Activated CD8-positive, alpha-beta memory T cell treated with anti-CD3 and anti-CD28 coated beads, Interleukin-2, amount 10 ng/mL, durations not matched to agents 7 days and 5 days (primary cell): Measurements from ENCODE around the gene POGZ. TPM values are rescaled to one million over a fixed set of nuclear protein-coding genes. Genes with fewer than 3 reads are reported as not detected.

ENCODE experiments used
- ATAC-seq: fragments of 150-1000 bp; cut with Tn5 transposase; one replicate; pipeline ENCODE4 v1.10.0; 2021; ENCODE audit warnings: moderate library complexity
- CTCF ChIA-PET: fragments of 350-600 bp; sonication (Branson Sonifier 250); formaldehyde crosslinking; loops from one replicate; lab custom pipeline; 2021; ENCODE audit warnings: antibody characterized with exemption; lab: Charles Lee
- DNase-seq: peaks from one replicate; pipeline ENCODE4 v3.0.0-alpha.2; 2020
- H3K27ac Mint-ChIP-seq: one replicate; pipeline ENCODE4 v1.8.0; 2021; ENCODE audit warnings: mild to moderate bottlenecking, mixed read lengths
- H3K27me3 Mint-ChIP-seq: one replicate; pipeline ENCODE4 v1.8.0; 2021; ENCODE audit warnings: mixed read lengths
- H3K36me3 Mint-ChIP-seq: one replicate; pipeline ENCODE4 v1.8.0; 2021; ENCODE audit warnings: mild to moderate bottlenecking, mixed read lengths
- H3K4me1 Mint-ChIP-seq: one replicate; pipeline ENCODE4 v1.8.0; 2021; ENCODE audit warnings: mixed read lengths
- H3K4me3 Mint-ChIP-seq: one replicate; pipeline ENCODE4 v1.8.0; 2021; ENCODE audit warnings: mild to moderate bottlenecking, moderate library complexity, mixed read lengths
- H3K9me3 Mint-ChIP-seq: one replicate; pipeline ENCODE4 v1.8.0; 2022; ENCODE audit warnings: low read depth, mixed read lengths
- total RNA-seq, 2 experiments: library from RNA; stranded (reverse); gene quantifications; one replicate each; pipeline ENCODE4 v1.2.3, GENCODE V29; 2021

Gene POGZ
- total RNA-seq, 2 experiments from 2014 or later, result 79.6 to 83.5 TPM

DNA sequence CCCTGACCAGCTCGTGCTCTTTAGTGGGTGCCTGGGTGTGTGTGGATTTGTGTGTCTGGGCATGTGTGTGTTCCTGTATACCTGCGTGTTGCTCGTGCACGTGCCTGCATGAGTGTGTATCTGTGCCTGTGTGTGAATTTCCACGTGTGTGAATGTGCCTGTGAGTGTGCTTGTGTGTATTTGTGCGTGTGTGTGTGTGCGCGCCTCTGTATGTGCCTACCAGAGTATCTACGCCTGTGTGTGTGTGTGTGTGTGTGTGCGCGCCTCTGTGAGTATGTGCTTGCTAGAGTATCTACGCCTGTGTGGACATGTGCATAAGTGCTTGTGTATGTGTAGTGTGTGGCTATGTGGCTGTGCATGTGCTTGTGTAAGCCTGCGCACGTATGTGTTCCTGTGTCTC, 86.1 kb downstream of the POGZ start:
- no peak for DNase-seq
- Mint-ChIP-seq H3K4me3 (no peak overlapping the region), H3K9me3 (no peaks in the 10 kb centered on the region), H3K27ac (no peak overlapping the region), H3K36me3 (no peaks in the 10 kb centered on the region), H3K27me3 (peaks cover 8% of the 10 kb centered on the region), H3K4me1 (no peaks in the 10 kb centered on the region)
- no peak for ATAC-seq
- CTCF ChIA-PET, result no interaction called here

DNA sequence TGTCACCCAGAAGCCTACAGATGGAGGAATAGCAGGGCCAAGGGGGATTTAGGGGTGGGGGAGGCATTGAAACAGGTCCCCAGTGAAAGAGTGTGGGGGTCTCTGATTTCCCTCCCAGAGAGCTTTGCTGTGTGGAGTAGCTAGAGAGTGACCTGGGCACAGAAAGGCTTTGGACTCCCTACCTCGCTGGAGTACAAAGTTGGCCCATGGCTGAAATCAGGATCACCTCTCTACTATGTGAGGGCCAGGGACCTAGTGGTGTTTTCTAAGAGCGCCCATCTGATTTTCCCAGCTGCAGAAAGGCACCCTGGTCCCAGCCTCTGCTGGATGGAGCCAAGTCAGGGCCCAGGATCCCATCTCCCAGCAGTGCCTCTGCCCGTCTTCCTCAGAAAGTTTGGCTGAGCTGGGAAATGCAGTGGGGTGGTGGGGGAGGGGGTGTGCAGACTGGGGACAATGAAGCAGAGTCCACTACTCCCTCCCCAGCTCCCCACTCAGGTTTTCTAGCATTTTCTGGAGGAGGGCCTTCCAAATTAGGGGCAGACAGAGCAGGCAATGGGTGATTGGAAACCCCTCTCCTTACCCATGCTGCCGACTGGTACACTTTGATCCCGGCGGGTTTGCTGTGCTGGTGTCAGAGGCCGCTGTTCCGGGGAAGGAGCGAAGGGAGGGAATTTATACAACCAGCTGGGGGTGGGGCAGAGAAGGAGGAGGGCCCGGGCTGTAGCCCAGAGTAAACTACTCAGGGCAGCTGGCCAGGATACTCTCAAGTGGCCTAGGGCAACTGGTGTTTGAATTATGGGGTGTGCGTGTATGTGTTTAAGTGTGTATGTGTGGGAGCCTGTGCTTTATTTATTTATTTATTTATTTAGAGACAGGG, 87.0 kb downstream of the POGZ start, which contains the start of gene SELENBP1:
Gene SELENBP1 (minus strand): TSS at position 648 of the 877 bp plus-strand sequence. CDS start 64 bp downstream, at position 584.
- Mint-ChIP-seq H3K36me3 (no peaks in the 10 kb centered on the region), H3K9me3 (no peaks in the 10 kb centered on the region), H3K4me3 (no peak within 1 kb of the TSS), H3K4me1 (no peaks in the 10 kb centered on the region), H3K27me3 (peaks cover 5% of the 10 kb centered on the region), H3K27ac (no peak within 1 kb of the TSS)
- DNase-seq (no peak), ATAC-seq (no peak)
- CTCF ChIA-PET, result interaction anchor here (1.4 kb wide), 1 partner anchor 31 kb away, joined by 3 read pairs; no protein-coding TSS in a partner anchor

DNA sequence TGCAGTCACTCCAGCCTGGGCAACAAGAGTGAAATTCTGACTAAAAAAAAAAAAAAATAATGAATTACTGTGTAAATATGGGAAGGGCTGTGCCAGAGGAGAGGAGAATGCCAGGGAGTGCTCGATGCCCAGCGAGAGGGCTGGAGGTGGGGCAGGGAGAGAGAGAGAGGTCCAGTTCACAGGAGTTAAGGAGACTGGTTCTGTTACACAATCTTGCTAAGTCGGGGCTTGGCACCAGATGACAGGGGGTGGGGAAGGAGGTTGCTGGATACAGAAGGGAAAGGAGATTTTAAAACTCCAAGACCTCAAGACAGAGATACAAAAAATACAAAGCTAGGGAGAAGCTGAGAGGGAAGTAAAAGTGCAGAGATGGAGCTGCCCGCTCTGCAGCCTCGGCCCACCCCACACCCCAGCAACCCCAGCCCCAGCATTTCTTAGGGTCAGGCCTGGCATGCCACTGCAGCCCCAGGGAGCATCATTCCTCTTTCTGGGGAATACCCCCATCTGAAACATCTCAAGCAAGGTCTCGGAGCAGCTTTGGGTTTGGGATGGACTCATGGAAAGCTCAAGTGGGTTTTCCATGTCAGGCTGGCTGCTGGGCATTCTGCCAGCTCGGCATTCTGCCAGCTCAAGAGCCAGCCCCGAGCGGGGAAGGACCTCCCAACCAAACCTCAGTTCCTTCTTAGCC, 87.8 kb downstream of the POGZ start:
- Mint-ChIP-seq H3K36me3 (no peaks in the 10 kb centered on the region), H3K4me1 (no peaks in the 10 kb centered on the region), H3K27me3 (peaks cover 5% of the 10 kb centered on the region), H3K27ac (no peak overlapping the region), H3K4me3 (no peak overlapping the region), H3K9me3 (no peaks in the 10 kb centered on the region)
- DNase-seq (no peak), ATAC-seq (no peak)
- CTCF ChIA-PET, result interaction anchor here (1.4 kb wide), 1 partner anchor 31 kb away, joined by 3 read pairs; no protein-coding TSS in a partner anchor

- CTCF ChIA-PET, result interaction anchor here (1.0 kb wide), 1 partner anchor 30 kb away, joined by 3 read pairs; no protein-coding TSS in a partner anchor
- H3K36me3 Mint-ChIP-seq, result no peaks in the 10 kb centered on the region
Measured at GRCh38 chr1:151370211-151370911, 88.9 kb downstream of the POGZ start.

GRCh38 chr1:151369621-151370048, 89.7 kb downstream of the POGZ start:
- Mint-ChIP-seq H3K27me3 (no peaks in the 10 kb centered on the region), H3K4me1 (no peaks in the 10 kb centered on the region), H3K4me3 (no peak overlapping the region), H3K9me3 (no peaks in the 10 kb centered on the region), H3K36me3 (no peaks in the 10 kb centered on the region), H3K27ac (no peak overlapping the region)
- ATAC-seq (no peak), DNase-seq (no peak)
- CTCF ChIA-PET, result interaction anchor here (1.0 to 1.2 kb wide), 2 partner anchors 29 kb away, joined by 3 read pairs; no protein-coding TSS in a partner anchor

More at GRCh38 chr1:151370211-151370911, 88.9 kb downstream of the POGZ start:
- Mint-ChIP-seq H3K27ac (no peak overlapping the region), H3K4me1 (no peaks in the 10 kb centered on the region), H3K9me3 (no peaks in the 10 kb centered on the region), H3K27me3 (peaks cover 5% of the 10 kb centered on the region), H3K4me3 (no peak overlapping the region)
- ATAC-seq (no peak), DNase-seq (no peak)

GRCh38 chr1:151369302-151369610, 90.0 kb downstream of the POGZ start:
- Mint-ChIP-seq H3K27me3 (no peaks in the 10 kb centered on the region), H3K4me1 (no peaks in the 10 kb centered on the region), H3K36me3 (no peaks in the 10 kb centered on the region), H3K4me3 (no peak overlapping the region), H3K9me3 (no peaks in the 10 kb centered on the region), H3K27ac (no peak overlapping the region)
- CTCF ChIA-PET, result interaction anchor here (1.2 kb wide), 1 partner anchor 29 kb away, joined by 3 read pairs; no protein-coding TSS in a partner anchor
- ATAC-seq (no peak), DNase-seq (no peak)

GRCh38 chr1:151368393-151369301, 90.6 kb downstream of the POGZ start:
- CTCF ChIA-PET, result interaction anchor here (0.9 to 1.8 kb wide), 4 partner anchors 11 to 72 kb away, joined by 3 to 9 read pairs (median 3); no protein-coding TSS in a partner anchor
- DNase-seq (no peak), ATAC-seq (no peak)
- H3K4me1 Mint-ChIP-seq, result no peaks in the 10 kb centered on the region
- H3K36me3 Mint-ChIP-seq, result no peaks in the 10 kb centered on the region
- H3K9me3 Mint-ChIP-seq, result peaks cover under 1% of the 10 kb centered on the region
- H3K27me3 Mint-ChIP-seq, result no peaks in the 10 kb centered on the region
- no peak overlapping the region for H3K4me3 Mint-ChIP-seq
- no peak overlapping the region for H3K27ac Mint-ChIP-seq

DNA sequence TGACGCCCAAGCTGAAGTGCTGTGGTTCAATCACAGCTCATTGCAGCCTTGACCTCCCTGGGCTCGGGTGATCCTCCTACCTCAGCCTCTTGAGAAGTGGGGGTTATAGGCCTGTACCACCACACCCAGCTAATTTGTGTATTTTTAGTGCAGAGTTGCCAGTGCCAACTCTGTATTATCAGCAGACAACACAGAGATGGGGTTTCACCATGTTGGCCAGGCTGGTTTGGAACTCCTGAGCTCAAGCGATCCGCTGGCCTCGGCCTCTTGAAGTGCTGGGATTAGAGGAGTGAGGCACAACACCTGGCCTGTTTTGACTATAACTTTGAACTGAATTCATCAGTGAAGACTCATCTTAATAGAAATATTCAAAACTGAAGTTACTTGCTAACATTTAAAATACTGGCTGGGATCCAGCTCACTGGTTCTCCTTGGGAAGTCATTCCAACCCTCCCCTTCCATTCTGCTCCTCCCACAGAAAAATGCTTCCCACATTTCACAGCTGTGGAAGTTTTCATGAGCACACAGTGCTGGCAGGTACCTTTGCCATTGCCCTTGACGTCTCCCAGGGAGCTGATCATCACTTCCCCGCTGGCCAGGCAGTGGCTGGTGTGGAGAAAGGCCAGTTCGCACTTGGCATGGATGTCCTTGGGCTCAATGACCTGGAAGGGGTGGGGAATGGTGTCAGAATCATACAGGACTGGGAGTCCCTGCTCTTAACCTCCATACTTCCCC, 91.5 kb downstream of the POGZ start:
- H3K4me3 Mint-ChIP-seq, result no peak overlapping the region
- ATAC-seq (no peak), DNase-seq (no peak)
- no peaks in the 10 kb centered on the region for H3K4me1 Mint-ChIP-seq
- H3K36me3 Mint-ChIP-seq, result peaks cover 2% of the 10 kb centered on the region
- H3K27me3 Mint-ChIP-seq, result no peaks in the 10 kb centered on the region
- CTCF ChIA-PET, result interaction anchor here (0.9 to 1.8 kb wide), 3 partner anchors 11 to 71 kb away, joined by 3 to 9 read pairs (median 3); no protein-coding TSS in a partner anchor
- H3K9me3 Mint-ChIP-seq, result peaks cover 4% of the 10 kb centered on the region
- H3K27ac Mint-ChIP-seq, result no peak overlapping the region

DNA sequence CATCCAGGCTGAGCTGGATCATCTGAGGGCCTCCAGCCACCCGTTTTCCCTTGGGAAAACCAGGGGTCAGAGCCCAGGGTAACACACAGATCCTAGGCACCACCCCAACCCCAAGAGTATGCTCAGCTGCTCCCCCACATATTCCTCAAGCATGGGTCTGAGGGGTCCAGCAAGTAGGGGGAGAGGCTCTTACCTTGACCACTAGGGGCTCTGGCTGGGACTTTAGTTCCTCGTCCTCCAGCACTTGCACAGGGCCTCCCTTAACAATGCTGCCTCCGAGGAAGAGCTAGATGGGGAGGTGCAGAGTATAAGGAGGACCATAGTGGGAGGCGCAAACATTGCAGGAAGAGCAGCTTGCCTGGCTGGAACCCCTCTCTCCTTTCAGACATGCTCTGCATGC, 94.3 kb downstream of the POGZ start:
- ATAC-seq, result no peak
- no peak for DNase-seq
- CTCF ChIA-PET, result no interaction called here
- Mint-ChIP-seq H3K4me3 (no peak overlapping the region), H3K9me3 (peaks cover 13% of the 10 kb centered on the region), H3K4me1 (no peaks in the 10 kb centered on the region), H3K27me3 (no peaks in the 10 kb centered on the region), H3K36me3 (peaks cover 8% of the 10 kb centered on the region), H3K27ac (no peak overlapping the region)

- ATAC-seq (no peak), DNase-seq (no peak)
- H3K9me3 Mint-ChIP-seq, result peaks cover 13% of the 10 kb centered on the region
- peaks cover 8% of the 10 kb centered on the region for H3K36me3 Mint-ChIP-seq
- no peak overlapping the region for H3K4me3 Mint-ChIP-seq
- H3K4me1 Mint-ChIP-seq, result no peaks in the 10 kb centered on the region
- no peak overlapping the region for H3K27ac Mint-ChIP-seq
- CTCF ChIA-PET, result no interaction called here
- no peaks in the 10 kb centered on the region for H3K27me3 Mint-ChIP-seq
Measured at GRCh38 chr1:151362308-151363155, 96.8 kb downstream of the POGZ start.

DNA sequence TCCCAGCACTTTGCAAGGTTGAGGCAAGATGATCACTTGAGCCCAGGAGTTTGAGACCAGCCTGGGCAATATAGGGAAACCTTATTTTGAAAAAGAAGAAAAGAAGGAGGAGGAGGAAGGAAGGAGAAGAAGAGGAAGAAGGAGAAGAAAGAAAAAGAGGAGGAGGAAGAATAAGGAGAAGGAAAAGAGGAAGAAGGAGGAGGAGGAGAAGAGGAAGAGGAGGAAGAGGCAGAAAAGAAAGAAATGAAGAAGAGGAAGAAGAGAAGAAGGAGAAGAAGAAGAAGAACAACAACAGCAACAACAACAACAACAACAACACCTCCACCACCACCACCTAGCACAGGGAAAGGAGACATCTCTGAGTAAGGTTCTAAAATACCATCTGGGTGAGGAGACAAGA, 97.4 kb downstream of the POGZ start:
- H3K36me3 Mint-ChIP-seq, result peaks cover 8% of the 10 kb centered on the region
- DNase-seq (no peak), ATAC-seq (no peak)
- no peaks in the 10 kb centered on the region for H3K4me1 Mint-ChIP-seq
- no peak overlapping the region for H3K4me3 Mint-ChIP-seq
- CTCF ChIA-PET, result no interaction called here
- H3K9me3 Mint-ChIP-seq, result peaks cover 13% of the 10 kb centered on the region
- H3K27me3 Mint-ChIP-seq, result no peaks in the 10 kb centered on the region
- no peak overlapping the region for H3K27ac Mint-ChIP-seq
